Measurements from ENCODE around the gene HSPBP1. TPM values are rescaled to one million over a fixed set of nuclear protein-coding genes. Genes with fewer than 3 reads are reported as not detected.

The HSPBP1 gene
- total RNA-seq, 2 donors from 2014 or later, result 26.8 to 26.9 TPM

- Histone ChIP-seq H3K36me3 (peaks cover 52% of the 10 kb centered on the region), H3K27ac (no peak overlapping the region), H3K9me3 (no peaks in the 10 kb centered on the region), H3K4me3 (no peak overlapping the region), H3K27me3 (replicated peaks; ENCODE audit: insufficient read depth) (no peaks in the 10 kb centered on the region), H3K4me1 (ENCODE audit: control insufficient read depth in 1 of 2, low read depth in 2 of 2) (no peaks in the 10 kb centered on the region)
- TF ChIP-seq, protein P1, sequence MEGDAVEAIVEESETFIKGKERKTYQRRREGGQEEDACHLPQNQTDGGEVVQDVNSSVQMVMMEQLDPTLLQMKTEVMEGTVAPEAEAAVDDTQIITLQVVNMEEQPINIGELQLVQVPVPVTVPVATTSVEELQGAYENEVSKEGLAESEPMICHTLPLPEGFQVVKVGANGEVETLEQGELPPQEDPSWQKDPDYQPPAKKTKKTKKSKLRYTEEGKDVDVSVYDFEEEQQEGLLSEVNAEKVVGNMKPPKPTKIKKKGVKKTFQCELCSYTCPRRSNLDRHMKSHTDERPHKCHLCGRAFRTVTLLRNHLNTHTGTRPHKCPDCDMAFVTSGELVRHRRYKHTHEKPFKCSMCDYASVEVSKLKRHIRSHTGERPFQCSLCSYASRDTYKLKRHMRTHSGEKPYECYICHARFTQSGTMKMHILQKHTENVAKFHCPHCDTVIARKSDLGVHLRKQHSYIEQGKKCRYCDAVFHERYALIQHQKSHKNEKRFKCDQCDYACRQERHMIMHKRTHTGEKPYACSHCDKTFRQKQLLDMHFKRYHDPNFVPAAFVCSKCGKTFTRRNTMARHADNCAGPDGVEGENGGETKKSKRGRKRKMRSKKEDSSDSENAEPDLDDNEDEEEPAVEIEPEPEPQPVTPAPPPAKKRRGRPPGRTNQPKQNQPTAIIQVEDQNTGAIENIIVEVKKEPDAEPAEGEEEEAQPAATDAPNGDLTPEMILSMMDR (IDR thresholded peaks at IDR 0.05), result no peak
- no peak for ATAC-seq (ENCODE audit: insufficient number of reproducible peaks, low FRiP score, low read depth)
- no peak for DNase-seq (ENCODE audit: low spot score)
These were observed 34.5 kb downstream of the HSPBP1 start for GRCh38 chr19:55245236-55245904.

DNA sequence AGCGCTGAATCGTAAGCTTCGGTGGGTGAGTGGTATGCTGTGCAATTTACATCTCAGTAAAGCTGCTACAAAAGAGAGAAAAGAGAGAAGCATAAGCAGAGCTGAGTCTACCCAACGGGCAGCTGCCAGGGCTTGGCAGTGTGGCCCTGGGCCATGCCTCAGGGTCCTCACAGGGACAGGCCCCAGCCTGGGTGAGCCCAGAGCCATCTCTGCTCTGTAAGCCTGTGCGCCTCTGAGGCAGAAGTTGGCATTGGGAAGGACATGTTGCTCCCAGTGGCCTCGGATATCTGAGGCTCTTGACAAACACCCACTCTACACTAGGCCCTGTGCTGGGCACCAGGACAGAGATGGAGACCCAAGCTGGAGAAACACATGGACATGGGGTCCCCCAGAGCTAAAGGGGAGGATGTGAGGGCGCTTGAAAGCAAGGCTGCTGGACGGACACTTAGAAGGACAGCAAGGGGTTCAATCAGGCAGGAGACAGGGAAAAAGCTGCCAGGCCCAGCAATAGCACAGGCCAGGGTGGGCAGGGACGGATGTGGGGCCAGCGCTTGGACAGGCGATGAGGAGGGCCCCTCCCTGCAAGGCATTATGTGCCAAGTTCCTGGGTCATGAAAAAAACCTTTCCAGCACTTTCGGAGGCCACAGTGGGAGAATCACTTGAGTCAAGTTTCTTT, 35.8 kb downstream of the HSPBP1 start:
- ATAC-seq (ENCODE audit: insufficient number of reproducible peaks, low FRiP score, low read depth), result no peak
- TF ChIP-seq, protein P1 (IDR thresholded peaks at IDR 0.05), result no peak
- H3K27me3 ChIP-seq (replicated peaks; ENCODE audit: insufficient read depth), result no peaks in the 10 kb centered on the region
- H3K9me3 ChIP-seq, result no peaks in the 10 kb centered on the region
- H3K4me3 ChIP-seq, result no peak overlapping the region
- H3K4me1 ChIP-seq (ENCODE audit: control insufficient read depth in 1 of 2, low read depth in 2 of 2), result no peaks in the 10 kb centered on the region
- H3K27ac ChIP-seq, result no peak overlapping the region
- no peak for DNase-seq (ENCODE audit: low spot score)
- H3K36me3 ChIP-seq, result peaks cover 64% of the 10 kb centered on the region

GRCh38 chr19:55242517-55242916, 37.4 kb downstream of the HSPBP1 start:
- Histone ChIP-seq H3K36me3 (peaks cover 80% of the 10 kb centered on the region), H3K4me1 (ENCODE audit: control insufficient read depth in 1 of 2, low read depth in 2 of 2) (no peaks in the 10 kb centered on the region), H3K9me3 (no peaks in the 10 kb centered on the region), H3K27me3 (replicated peaks; ENCODE audit: insufficient read depth) (no peaks in the 10 kb centered on the region), H3K27ac (no peak overlapping the region), H3K4me3 (no peak overlapping the region)
- TF ChIP-seq, protein P1 (IDR thresholded peaks at IDR 0.05), result no peak
- ATAC-seq (ENCODE audit: insufficient number of reproducible peaks, low FRiP score, low read depth) (no peak), DNase-seq (ENCODE audit: low spot score) (no peak)

DNA sequence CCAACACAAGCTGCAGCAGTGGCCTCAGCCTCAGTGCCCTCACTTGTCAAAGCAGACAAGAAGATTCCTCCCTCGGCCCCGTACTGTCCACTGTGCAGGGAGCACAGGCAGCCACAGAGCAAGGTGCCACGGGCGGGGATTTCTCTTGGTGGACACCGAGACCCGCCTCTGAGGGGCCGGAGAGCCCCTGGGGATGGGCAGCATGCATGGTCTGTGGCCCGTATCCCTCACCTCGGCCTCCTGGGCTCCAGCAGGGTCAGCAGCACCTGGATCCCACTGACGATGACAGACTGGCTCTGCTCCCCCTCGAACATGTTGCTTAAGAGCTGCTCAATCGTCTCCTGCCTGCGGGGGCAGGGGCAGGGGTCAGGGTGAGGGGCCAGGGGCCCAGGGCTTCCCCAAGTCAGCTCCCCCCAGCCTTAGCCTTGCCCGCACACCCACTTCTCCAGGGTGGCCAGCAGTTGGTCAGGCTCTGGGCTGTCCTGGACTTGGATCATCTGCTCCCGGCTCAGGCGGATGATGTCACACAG, 37.9 kb downstream of the HSPBP1 start:
- Histone ChIP-seq H3K27me3 (replicated peaks; ENCODE audit: insufficient read depth) (no peaks in the 10 kb centered on the region), H3K27ac (no peak overlapping the region), H3K36me3 (peaks cover 84% of the 10 kb centered on the region), H3K4me3 (no peak overlapping the region), H3K9me3 (no peaks in the 10 kb centered on the region), H3K4me1 (ENCODE audit: control insufficient read depth in 1 of 2, low read depth in 2 of 2) (no peaks in the 10 kb centered on the region)
- ATAC-seq (ENCODE audit: insufficient number of reproducible peaks, low FRiP score, low read depth), result no peak
- TF ChIP-seq, protein P1 (IDR thresholded peaks at IDR 0.05), result no peak
- DNase-seq (ENCODE audit: low spot score), result no peak

DNA sequence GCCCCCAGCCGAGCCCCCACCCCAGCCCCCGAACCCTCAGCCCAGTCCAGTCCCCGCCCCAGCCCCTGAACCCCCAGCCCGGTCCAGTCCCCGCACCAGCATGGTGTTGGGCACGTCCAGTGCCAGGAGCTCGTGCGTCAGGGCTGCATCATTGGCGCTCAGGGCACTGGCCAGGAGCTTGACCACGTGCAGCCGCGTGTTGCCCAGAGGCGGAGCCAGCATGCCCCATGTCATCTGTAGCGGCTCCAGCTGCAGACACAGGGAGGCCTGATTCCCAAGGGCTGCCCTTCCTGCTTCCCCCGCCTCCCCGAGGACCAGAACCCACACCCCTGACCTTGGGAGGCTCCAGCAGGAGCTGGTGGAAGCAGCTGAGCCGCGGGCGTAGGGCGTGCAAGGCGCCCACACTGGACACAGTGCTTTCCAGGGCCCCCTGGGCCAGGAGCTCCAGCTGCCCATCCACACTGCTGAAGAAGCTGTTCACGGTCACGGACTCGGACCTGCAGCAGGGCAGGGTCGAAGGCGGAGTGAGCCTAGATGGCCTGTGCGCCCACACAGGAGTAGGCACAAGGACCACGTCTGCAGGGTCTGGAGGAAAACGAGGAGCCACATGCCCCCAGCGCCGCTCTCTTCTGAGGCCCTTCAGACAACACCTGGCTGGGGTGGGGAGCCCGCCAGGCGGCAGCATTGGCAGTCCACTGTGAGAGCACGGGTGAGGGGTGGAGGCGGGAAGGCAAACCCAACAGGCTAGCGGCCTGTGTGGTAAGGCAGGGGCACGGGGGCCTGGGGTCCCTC, 38.6 kb downstream of the HSPBP1 start:
- H3K9me3 ChIP-seq, result no peaks in the 10 kb centered on the region
- H3K4me3 ChIP-seq, result no peak overlapping the region
- peaks cover 85% of the 10 kb centered on the region for H3K36me3 ChIP-seq
- no peak for DNase-seq (ENCODE audit: low spot score)
- no peaks in the 10 kb centered on the region for H3K4me1 ChIP-seq (ENCODE audit: control insufficient read depth in 1 of 2, low read depth in 2 of 2)
- H3K27me3 ChIP-seq (replicated peaks; ENCODE audit: insufficient read depth), result no peaks in the 10 kb centered on the region
- ATAC-seq (ENCODE audit: insufficient number of reproducible peaks, low FRiP score, low read depth), result no peak
- H3K27ac ChIP-seq, result no peak overlapping the region
- TF ChIP-seq, protein P1 (IDR thresholded peaks at IDR 0.05), result no peak
